HG03520 (cell line): ENCODE data around the gene ZC3H7B.

ENCODE experiments used
- ATAC-seq: cut with Tn5 transposase; IDR thresholded peaks from one replicate; pipeline ENCODE4 v1.9.1; 2021; ENCODE audit warnings: mild to moderate bottlenecking, moderate library complexity; ENCODE audit not compliant: unreplicated experiment

Gene ZC3H7B

GRCh38 chr22:41352058-41352457, 50.7 kb downstream of the ZC3H7B start:
- no peak for ATAC-seq

GRCh38 chr22:41353862-41354575, 52.7 kb downstream of the ZC3H7B start:
- no peak for ATAC-seq

DNA sequence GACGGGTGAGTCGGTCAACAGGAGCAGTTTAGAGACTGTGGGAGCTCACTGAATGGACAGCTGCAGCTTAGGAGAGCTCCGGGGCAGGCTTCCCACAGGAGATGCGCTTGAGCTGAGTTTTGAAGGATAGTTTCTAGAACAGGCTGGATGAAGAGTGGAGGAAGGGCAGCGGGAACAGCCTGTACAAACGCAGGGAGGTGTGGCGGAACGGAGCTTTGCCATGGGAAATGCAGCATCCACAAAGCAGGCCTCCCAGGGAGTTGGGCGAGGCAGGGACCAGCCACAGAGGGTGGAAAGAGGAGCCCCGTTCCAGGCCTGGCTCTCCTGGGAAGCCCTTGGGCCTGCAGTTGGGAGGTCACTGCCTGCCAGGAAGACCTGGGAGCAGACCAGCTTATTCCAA, 53.7 kb downstream of the ZC3H7B start:
- ATAC-seq = no peak

DNA sequence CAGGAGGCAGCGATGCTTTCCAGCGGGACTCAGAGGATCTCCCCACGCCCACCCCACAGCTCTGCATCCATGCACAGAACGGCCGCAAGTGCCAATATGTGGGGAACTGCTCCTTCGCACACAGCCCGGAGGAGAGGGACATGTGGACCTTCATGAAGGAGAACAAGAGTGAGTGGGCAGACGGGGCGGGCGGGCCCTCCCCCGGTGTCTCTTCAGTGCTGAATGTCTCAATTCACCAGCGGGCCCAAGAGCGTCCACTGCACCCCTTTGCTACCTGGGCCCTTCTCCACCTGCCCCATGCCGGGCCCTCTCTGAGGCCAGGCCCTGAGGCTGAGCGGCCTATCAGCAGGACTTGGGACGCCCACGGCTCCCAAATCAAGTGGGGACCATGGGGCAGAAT, 54.6 kb downstream of the ZC3H7B start:
- no peak for ATAC-seq

DNA sequence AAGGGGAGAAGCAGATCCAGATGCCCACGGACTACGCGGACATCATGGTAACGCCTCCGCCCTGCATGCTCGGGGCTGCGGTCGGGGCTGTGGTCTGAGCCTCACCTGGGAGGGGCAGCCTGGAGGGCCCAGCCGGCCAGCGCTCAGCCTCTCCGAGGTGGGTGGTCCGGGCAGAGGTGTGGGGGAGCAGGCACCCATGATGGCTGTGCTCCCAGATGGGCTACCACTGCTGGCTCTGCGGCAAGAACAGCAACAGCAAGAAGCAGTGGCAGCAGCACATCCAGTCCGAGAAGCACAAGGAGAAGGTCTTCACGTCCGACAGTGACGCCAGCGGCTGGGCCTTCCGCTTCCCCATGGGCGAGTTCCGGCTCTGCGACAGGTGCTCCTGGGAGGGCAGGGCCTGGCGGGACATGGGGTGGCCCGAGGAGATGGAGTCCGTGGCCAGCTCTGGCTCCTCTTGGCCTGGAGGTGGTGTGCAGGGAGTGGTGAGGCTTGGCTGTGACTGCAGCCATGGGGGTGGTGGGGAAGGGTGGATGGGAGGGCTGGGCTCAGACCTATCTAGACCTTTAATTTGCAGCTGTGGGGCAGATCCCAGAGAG, 55.2 kb downstream of the ZC3H7B start:
- ATAC-seq = no peak

GRCh38 chr22:41357191-41357590, 55.9 kb downstream of the ZC3H7B start:
- no peak for ATAC-seq

GRCh38 chr22:41358927-41359326, 57.6 kb downstream of the ZC3H7B start:
- ATAC-seq = no peak

- ATAC-seq = no peak
Measured at GRCh38 chr22:41359376-41359775, 58.1 kb downstream of the ZC3H7B start.

GRCh38 chr22:41360126-41360525, 58.8 kb downstream of the ZC3H7B start:
- no peak for ATAC-seq

GRCh38 chr22:41361716-41362310, 60.5 kb downstream of the ZC3H7B start:
- ATAC-seq = no peak

DNA sequence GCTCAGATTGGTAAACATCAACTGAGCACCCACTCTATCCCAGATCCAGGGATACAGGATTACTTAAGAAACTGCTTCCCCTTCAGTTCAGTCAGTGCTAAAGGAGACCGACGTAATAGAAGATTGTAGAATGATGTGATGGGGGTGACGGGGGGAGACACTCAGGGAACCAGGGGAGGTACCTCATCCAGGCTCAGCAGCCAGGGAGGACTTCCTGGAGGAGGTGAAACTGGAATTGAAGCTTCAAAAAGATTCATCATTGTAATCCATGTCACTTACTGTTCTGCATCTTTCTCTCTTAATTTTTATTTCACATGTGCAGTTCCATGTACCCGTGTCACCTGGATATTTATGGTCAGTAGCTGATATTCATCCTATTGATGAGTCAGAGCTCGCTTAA, 61.3 kb downstream of the ZC3H7B start:
- no peak for ATAC-seq

DNA sequence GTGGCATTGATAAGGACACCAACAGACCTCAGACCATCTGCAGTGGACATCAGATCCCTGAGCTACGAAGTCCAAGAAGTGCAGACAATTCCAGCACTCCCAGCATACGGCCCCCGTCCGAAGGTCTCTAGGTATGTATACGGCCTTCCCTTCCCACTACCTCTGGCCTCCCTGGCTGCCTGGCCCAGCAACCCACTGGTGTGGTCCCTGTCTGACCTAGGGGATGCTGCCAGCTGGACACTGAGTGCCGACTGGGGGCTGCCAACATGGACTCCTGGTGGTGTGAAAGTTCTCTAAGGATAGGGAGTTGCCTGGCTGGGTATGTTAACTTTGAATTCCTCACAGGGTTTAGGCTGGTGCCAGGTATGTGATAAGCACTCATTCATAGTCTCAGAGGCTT, 62.9 kb downstream of the ZC3H7B start:
- ATAC-seq = no peak

GRCh38 chr22:41364955-41365354, 63.6 kb downstream of the ZC3H7B start:
- ATAC-seq = no peak

DNA sequence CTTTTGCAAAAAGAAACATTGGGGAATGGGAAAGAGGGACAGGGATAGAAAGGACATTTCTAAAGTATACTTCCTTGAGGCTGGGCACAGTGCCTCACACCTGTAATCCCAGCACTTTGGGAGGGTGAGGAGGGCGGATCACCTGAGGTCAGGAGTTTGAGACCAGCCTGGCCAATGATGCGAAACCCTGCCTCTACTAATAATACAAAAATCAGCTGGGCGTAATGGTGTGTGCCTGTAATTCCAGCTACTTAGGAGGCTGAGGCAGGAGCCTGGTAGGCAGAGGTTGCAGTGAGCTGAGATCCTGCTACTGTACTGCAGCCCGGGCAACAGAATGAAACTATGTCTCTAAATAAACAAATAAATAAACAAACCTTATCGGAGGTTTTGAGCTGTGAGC, 64.1 kb downstream of the ZC3H7B start:
- ATAC-seq = no peak

DNA sequence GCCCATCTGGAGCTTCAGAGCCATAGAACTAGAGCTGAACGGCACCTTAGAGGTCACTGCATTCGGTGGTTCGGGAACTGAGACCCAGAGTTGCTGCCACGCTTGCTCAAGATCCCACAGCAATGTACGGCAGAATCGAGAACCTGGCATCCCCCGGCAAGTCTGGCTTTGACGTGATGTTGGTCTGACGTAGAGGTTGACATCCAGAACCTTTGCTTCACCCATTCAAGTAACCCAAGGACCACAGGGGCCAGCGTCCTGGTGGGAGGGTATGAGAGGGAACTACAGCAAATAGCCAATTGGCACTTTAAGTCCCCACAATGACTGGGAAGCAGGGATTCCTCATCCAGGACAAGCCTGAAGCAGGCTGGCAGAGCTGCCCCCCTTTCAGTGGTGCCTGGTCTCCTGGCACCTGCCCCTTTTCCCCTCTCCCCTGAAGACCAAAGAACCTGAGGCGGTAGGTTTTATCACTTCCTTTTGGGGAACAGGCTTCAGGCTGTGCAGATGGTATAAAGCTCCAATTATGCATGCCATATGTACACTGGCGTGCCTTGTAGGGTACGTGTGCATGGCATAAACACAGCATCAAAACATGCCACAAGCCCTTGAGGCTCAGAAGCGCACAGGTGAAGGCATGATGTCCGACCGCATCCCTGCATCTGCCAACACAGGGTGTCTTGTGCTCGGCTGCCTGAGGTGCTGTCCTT, 65.2 kb downstream of the ZC3H7B start:
- ATAC-seq = no peak

DNA sequence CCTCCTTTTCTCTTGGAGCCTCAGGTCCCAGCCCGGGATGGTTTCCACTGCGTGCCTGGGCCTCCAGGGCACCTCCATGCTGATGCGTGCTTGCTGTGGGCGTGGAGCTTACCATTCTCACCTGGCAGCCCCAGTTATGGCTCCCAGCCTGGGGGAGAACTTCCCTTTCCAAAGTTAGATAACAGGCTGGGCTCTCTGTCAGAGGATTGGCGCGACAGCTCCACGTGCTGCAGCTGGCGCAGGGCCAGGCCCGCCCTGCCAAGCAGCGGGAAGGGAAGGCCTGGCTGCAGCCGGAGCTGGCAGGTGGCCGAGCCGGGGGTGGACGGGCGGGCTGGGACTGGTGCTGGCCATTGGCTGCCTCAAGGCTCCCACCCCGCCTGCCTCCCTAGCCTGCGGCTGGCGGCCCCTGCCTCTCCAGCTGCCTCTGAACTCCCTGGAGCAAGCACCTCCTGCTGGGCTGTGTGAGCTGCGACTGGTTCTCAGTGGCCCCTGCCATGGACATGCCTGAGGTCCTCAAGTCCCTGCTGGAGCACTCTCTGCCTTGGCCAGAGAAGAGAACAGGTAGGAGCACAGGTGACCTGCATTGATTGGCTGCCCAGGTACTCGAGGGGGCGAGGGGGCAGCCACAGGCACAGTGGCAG, 65.8 kb downstream of the ZC3H7B start:
- ATAC-seq = no peak

DNA sequence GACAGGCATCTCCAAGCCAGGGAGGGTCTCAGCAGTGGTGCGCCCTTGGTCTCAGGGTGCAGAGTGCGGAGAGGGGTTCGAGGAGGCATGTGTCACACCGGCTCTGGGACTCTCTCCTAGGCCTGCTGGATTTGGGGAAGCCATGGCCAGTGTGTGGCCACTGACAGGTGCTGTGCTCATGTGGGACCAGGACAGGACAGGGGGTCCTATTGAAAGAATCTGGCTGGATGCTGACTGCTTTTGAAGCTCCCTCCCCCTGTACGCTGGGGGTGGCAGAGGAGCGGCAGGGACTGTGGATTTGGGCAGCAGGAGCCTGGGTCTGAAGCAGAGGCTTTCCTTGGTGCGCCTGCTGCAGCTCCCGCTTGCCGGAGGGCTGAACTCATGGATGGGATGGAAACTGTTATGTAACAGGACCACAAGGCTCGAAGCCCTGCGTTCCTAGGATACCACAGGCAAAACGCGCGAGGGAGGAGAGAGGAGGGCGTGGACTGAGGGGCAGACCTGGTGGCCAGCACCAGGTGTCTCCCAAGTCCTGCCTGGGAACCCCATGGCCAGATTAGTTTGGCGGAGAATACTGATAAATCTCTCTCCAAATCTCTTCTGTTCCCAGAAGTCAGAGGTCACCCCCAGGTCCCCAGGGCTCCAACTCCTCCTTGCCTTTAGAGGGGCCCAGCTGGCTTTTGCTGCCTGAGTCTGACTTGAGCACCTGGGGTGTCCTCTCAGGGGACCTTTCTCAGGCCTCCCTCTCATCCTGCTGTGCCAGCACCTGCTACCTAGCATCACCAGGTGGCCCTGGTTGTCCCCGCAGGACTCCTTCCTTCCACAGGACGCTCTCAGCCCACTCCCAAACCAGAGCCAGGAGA, 66.6 kb downstream of the ZC3H7B start:
- no peak for ATAC-seq

GRCh38 chr22:41368543-41369423, 67.5 kb downstream of the ZC3H7B start:
- ATAC-seq = no peak

DNA sequence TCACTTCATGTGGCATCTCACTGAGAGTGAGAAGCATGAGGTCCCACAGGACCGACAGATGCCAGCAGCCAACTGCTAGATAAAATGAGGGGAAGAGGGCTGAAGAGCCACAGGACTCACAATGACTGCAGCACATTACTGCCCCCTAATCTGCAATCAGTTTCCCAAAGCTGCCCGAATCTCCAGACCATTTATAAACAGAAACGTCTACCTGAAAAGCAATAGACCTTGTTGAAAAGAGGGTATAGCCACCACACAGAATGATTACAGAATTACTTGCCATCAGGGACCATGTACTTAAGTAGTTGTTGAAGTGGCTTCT, 68.1 kb downstream of the ZC3H7B start:
- ATAC-seq = no peak

DNA sequence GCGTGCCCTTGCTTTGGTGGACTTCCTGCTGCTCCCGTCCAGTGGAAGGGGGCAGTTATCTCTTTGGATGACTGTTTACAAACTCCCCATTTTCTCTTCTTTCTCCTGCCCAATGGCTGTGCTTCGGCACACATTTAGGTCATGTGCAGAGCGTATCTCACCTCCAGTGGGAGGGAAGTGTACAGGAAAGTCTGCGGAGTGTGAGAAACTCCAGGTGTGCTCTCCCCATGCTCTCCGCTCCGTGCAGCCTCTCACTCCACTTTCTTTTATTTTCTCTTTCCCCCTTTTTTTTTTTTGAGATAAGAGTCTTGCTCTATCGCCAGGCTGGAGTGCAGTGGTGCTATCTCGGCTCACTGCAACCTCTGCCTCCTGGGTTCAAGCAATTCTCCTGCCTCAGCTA, 68.5 kb downstream of the ZC3H7B start:
- ATAC-seq = no peak
